Activated naive CD4-positive, alpha-beta T cell (primary cell): ENCODE data around the gene ZNF586.
"Not testable (repeated sequence)": the region's sequence is repeated elsewhere in the genome, so short reads cannot be mapped to it uniquely, and the experiment has no call there.

ENCODE experiments used
- DNase-seq, 4 experiments: peaks; one replicate each; lab custom pipeline; 2025; lab: John Stamatoyannopoulos, UW

The ZNF586 gene

DNA sequence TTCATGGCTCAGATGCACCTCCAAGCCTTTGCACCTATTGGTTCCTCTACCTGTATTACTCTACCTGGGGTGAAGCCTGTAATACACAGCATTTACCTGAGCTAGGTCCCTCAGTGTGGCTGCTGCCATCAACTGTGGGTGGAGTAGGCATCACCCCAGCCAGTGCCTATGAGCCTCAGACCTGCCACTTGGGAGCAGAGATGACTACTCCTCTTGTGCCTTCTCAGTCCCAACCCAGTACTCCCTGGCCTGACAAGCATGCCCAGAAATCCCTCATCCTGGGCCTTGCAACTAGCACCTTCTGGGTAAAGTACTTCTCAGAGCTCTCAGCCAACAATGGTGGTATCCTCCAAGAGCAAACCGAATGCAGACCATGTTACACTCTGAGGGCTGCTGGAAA is 27.1 kb downstream of the ZNF586 start:
- DNase-seq = not testable (repeated sequence)

DNA sequence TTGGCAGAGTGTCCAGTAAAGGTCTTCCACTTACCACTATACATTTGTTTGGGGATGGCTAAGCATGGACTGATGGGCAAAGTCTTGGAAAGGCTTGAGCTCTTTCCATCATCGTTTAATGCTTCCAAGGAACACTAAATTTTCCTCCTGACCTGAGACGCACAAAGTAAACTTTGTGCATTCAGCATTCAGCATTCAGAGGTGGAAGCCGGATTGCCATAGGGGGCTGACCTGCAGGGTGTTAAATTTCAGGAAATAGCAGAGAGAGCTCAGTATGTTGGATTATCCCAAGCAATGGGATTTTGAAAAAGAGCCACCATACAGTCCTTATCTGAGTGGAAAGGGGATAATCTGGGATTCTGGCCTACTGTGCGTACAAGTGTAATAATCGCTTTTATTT is 31.2 kb downstream of the ZNF586 start:
- DNase-seq = no peak

DNA sequence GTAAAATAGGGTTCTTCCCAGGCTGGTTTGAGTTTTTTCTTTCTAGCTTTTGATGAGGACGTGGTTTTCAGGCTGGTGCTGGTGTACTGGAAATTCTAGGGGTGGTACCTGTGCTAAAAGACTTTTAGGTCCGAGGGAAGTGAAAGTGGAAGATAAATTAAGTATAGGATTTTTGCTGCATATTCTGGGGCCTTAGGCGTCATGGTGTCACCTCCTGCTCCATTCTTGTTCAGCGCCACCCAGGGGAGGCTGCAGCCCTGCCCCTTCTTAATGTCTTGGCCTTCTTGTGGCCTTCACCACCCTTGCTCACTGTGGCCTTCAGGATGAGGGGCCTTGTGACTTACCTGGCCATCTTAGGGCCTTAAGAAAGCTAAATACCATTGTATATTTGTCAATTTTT is 32.8 kb downstream of the ZNF586 start:
- DNase-seq = no peak

DNA sequence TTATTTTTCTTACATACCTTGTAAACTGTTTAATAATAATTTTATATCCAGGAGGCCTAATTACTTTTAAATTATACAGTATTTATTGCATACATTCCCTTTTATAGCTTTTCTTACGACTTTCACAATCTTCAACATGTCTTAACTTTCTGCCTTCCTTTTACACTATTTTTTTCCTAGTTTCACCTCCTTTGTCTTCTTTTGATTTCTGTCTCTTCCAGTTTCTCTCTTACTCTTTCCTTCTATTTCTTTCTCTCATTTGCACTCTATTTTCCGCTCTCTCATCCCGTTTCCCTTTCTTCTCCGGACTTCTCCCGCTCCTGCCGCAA is 33.8 kb downstream of the ZNF586 start:
- no peak for DNase-seq

DNA sequence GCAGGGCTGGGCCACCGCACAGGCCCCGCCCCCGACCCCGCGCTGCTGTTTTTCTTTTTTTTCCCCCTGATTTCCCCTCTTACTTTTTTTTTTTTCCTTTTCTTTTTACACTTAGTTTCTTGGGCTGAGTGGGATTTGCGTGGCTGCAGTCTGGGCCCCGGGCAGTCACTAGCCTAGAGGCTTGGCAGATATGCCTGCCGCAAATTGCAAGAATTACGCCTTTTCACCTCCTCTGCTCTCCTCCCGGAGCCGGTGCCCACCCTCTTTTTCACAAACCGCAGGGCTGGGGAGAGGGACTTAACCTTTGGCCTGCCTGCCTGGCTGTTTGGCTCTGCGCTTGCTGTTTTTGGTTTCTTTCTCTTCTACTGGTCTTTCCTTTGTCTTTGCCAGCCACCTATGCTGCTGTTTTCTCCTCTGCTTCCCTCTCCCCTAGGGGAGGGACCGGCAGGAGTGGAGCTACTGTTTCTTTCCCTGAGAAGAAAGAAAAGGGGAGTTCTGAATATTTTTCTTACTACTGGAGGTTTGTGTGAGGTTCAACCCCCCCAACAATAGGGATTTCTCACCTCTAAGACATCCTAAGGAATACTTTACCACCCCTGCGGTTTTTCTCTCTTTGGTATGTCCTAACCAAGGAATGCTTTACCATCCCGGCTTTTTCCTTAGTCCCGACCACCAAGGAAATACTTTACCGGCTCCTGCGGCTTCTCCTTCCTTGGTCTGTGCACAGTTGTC is 34.3 kb downstream of the ZNF586 start:
- no peak for DNase-seq

DNA sequence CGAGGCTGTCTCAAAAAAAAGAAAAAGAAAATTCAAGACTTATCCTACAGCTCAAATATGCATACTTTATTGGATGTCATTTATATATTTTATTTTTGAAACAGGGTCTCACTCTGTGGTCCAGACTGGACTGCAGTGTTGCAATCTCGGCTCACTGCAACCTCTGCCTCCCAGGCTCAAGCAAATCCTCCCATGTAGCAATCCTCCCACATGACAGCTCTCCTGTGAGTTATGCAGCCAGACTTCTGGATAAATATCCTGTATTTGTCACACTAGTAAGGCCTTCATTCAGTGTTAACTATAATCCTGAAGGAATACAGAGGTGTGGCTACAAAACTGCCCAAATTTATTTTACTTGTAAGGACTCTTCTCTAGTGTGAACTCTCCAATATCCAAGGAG is 38.1 kb downstream of the ZNF586 start:
- DNase-seq = no peak

DNA sequence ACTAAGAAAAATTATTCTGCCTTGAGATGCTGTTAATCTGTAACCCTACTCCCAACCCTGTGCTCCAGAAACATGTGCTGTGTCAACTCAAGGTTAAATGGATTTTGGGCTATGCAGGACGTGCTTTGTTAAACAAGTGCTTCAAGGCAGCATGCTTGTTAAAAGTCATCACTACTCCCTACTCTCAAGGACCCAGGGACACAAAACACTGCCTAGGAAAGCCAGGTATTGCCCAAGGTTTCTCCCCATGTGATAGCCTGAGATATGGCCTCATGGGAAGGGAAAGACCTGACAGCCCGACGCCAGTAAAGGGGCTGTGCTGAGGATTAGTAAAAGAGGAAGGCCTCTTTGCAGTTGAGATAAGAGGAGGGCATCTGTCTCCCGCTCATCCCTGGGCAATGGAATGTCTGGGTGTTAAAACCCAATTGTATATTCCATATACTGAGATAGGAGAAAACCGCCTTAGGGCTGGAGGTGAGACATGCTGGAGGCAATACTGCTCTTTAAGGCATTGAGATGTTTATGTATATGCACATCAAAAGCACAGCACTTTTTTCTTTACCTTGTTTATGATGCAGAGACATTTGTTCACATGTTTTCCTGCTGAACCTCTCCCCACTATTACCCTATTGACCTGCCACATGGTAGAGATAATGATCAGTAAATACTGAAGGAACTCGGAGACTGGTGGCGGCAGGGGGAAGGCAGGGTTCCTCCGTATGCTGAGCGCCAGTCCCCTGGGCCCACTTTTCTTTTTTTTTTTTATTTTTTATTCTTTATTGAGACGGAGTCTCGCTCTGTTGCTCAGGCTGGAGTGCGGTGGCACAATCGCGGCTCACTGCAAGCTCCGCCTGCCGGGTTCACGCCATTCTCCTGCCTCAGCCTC is 41.2 kb downstream of the ZNF586 start:
- DNase-seq = not testable (repeated sequence)

DNA sequence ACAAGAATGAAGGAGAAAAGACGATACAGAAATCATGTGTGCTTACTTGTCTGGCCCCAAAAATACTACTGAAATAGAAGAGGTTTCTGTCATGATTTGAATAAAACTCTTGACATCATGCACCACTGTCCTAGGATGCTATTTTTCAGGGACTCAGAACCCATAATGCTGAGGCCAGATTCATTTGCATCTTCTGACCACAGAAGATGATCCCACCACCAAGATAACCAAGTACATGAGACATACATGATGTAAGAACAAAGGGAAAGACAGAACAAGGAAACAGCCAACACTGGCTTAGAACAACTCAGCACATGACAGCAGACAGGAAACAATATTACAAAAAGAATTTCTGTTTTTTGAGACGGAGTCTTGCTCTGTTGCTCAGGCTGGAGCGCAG is 42.8 kb downstream of the ZNF586 start:
- no peak for DNase-seq

DNA sequence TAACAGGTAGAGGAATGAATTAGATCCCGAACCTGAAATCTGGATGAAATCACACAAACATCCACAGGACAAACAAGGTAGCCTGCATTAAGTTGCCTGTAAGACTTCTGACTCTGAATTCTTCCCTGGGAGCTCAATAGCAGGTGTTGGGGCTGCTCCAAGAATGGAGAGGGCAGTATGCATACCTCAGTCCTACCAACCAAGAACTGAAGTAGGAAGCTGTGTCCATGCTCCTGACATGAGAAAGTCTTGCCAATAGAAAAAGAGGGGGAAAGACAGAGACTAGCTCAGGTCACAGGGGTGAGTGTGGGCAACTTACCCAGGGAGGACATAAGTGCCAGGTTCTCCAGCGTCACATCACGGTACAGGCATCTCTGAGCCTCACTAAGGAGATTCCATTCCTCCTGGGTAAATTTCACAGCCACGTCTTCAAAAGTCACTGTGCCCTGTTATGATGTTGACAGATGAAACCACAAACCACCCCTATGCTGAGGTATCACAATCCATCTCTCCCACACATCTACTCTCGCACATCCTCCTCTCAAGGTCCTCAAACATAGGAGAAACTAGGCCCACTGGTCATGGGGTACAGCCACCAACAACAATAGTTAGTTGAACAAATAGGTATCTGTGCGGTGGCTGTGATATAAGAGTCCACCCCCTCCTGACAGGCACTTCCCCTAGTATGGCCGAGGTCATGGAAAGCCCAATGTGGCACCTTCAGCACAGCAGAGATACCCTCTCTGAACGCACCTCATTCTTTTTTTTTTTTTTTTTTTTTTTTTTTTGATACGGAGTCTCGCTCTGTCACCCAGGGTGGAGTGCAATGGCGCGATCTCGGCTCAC is 43.7 kb downstream of the ZNF586 start:
- DNase-seq = not testable (repeated sequence)

DNA sequence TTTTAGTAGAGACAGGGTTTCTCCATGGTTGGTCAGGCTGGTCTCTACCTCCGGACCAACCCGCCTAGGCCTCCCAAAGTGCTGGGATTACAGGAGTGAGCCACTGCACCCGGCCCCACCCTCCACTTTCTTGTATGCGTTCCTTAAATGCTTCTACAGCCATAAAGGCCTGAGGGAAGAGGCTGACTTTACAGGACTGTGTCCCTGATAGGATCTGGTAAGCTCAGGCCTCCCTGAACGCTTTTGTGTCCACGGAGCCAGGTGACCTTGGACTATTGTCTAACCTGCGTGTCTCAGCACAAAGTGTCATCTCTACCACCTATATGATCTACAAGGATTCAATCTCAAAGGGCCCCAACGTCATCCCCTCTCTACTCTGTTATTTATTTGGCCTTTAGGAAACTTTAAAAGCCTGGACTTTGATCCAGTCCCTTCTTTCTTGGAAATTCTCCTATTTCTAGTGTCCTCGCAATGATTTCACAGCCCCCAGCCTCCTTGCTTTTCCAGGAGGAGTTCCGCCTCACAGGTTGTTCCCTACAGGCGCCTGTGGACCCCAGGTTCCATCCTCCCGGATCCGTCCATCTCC is 44.5 kb downstream of the ZNF586 start:
- DNase-seq = no peak

DNA sequence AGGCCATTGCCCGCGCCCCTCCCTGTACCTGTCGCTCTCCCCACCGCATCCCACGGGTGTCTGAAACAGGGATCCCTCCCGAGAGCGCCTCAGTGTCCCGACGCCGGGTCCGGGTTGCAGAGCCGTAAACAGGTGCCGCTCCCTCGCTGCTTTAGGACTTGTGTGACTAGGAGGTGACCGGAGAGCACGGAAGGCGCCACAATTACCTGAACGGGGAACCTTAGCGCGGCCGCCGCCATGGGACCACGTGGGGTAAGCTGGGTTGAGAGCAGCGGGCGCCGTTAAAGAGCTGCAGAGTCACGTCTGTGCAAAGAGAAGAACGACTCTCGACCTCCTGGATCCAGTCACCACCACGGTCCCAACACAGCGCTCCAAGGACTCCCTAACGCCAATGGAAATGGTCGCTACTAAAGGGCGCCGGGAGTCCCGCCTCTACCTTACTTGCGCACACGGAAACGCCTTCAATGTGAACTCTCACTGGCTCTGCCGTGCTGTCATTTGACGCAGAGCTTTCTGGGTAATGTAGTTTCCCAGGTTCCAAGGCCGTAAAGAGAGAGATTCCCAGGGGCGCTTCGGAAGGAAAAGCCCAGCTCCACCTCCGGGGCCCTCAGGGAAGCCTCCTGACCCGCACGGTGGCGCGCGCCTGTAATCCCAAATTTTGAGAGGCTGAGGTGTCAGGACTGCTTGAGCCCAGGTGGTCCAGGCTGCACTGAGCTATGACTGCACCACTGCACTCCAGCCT is 45.2 kb downstream of the ZNF586 start, which contains the start of gene ZNF552:
Gene ZNF552 (minus strand): TSS at position 409 of the 742 bp plus-strand sequence. CDS start 170 bp downstream, at position 239.
- peak; percentile 38 to 57 (median 47) for DNase-seq

DNA sequence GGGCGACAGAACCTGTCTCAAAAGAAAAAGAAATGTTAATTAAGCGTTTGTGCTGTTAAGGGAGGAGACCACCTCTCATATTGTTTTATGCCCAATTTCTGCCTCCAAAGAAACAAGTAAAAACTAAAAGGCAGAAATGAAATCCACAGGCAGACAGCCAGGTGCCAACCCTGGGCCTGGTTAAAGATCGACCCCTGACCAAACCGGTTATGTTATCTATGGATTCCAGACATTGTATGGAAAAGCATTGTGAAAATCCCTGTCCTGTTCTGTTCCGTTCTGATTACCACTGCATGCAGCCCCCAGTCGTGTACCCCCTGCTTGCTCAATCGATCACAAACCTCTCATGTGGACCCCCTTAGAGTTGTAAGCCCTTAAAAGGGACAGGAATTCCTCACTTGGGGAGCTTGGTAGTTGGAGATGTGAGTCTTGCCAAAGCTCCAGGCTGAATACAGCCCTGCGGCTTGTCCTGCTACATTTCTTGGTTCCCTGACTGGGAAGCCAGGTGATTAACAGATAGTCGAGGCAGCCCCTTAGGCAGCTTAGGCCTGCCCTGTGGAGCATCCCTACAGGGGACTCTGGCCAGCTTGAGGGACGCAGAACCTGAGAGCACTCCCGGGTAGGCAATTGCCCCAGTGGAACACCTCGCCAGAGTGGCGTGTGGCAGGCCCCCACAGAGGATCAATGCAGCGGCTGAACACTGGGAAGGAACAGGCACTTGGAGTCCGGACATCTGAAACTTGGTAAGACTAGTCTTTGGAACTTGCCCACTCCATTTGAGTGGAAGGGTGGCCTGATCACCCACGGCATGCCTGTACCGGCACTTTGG is 46.0 kb downstream of the ZNF586 start:
- DNase-seq = no peak

DNA sequence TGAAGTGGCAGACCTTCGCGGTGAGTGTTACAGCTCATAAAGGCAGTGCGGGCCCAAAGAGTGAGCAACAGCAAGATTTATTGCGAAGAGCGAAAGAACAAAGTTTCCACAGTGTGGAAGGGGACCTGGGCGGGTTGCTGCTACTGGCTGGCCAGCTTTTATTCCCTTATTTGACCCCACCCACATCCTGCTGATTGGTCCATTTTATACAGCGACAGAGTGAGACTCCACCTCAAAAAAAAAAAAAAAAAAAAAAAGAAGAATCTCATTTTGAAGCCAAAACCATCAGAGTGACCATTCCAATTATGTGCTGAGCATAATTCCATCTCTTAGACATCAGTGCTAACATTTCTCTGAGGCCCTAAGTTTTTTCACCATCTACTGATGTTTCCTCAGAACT is 47.2 kb downstream of the ZNF586 start:
- no peak for DNase-seq

DNA sequence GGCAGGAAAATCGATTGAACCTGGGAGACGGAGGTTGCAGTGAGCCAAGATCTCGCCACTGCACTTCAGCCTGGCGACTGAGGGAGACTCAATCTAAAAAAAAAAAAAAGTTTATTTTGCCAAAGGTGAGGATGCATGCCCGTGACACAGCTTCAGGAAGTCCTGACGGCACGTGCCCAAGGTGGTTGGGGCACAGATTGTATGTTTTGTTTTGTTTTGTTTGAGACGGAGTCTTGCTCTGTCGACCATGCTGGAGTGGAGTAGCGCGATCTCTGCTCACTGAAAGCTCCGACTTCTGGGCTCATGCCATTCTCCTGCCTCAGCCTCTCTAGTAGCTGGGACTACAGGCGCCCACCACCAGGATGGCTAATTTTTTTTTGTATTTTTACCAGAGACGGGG is 48.5 kb downstream of the ZNF586 start:
- DNase-seq = no peak

DNA sequence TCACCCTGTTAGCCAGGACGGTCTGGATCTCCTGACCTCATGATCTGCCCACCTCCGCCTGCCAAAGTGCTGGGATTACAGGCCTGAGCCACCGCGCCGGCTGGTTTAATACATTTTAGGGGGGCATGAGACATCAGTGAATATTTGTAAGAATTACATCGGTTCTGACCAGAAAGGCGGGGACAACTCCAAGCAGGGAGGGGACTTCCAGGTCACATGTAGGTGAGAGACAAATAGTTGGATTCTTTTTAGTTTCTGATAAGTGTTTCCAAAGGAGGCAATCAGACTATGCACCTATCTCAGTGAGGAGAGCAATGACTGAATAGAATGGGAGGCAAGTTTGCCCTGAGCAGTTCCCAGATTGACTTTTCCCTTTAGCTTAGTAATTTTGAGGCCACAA is 48.9 kb downstream of the ZNF586 start:
- no peak for DNase-seq

DNA sequence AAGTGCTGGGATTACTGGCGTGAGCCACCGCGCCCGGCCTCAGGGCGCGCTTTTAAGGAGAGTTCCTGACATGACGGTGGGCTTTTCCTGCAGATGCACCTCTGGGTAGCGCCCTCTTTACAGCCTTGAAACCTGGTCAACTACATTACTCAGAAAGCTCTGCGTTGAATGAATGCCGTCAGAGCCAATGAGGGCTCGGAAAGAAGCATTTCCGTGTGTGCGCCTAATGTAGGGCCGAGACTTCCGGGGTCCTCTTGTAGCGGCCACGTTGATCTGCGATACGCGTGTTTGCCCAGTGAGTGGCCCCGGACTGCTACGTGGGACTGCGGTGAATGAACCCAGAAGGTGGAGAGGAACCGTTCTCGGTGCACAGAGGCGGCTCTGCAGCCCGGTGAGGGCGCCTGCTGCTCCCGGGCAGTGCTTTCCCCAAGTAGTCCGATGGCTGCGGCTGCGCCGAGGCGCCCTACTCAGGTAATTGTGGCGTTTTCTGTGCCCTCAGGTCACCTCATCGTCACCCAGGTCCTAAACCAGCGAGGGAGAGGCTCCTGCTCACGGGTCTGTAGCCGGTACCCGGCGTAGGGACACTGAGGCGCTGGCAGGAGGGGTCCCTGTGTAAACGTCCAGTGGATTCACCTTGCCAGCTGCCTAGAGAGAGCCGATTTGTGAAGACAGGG is 50.1 kb downstream of the ZNF586 start:
- DNase-seq = peak; percentile 39 to 66 (median 50)

DNA sequence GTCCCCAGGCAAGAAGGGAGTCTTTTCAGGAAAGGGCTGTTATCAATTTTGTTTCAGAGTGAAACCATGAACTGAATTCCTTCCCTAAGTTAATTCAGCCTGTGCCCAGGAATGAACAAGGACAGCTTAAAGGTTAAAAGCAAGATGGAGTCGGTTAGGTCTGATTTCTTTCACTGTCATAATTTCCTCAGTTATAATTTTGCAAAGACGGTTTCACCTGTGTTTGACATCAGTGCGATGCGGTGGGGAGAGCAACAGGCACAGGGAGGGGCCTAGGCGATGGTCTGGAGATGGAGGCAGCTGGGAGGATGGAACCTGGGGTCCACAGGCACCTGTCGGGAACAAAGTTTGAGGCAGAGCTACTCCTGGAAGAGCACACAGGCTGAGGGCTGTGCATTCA is 51.1 kb downstream of the ZNF586 start:
- DNase-seq = no peak

DNA sequence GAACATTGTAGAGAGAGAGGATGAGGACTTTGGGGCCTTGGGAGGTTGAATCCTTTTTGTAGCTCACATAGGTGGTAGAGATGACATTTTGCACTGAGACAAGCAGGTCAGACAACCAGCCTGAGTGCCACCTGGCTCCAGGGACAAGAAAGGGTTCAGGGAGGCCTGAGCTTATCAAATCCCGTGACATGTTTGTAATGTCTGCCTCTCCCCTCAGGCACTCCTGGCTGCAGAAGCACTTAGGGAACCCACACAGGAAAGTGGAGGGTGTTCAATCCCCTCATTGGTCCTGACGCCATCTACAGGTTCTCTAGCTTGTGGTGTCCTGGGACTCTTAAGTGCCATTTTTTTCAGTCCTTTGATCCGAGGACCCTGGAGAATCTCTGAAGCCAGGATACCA is 51.6 kb downstream of the ZNF586 start:
- DNase-seq = not testable (repeated sequence)

DNA sequence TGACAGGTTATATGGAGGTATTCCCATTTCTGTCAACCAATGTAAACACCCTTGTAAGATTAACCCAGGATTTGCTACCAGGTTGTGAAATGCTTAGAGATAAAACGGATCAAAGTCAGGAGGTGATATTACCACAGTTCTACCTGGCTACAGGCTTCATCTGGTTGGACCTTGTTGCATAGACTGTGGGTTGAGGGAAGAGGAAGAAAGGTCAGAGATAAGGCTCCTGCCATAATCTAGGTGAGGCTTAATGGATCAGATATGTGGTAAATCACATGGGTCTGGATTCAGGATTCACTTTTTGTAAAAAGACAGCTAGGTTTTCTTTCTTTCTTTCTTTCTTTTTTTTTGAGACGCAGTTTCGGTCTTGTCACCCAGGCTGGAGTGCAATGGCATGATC is 52.0 kb downstream of the ZNF586 start:
- not testable (repeated sequence) for DNase-seq

DNA sequence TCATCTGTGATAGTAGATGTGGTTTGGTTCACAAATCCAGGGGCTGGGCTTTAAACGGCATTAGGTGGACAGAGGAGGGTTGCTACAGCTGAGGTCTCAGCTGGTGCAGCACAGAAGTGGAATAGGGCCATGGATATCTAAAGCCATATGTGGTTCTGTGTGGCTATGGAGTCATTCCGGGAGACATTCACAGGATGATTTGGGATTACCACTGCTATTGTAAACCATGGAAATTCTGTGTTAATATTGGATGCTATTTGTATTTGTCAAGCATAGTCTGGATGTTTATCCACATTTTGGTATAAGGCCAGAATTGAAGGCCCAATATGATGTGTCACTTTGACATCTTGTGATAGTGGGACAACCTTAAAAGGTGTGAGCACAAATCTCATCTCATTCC is 53.7 kb downstream of the ZNF586 start:
- DNase-seq = not testable (repeated sequence)
